ENCODE measurements around the gene SRP72.

- TF ChIP-seq, protein P1, sequence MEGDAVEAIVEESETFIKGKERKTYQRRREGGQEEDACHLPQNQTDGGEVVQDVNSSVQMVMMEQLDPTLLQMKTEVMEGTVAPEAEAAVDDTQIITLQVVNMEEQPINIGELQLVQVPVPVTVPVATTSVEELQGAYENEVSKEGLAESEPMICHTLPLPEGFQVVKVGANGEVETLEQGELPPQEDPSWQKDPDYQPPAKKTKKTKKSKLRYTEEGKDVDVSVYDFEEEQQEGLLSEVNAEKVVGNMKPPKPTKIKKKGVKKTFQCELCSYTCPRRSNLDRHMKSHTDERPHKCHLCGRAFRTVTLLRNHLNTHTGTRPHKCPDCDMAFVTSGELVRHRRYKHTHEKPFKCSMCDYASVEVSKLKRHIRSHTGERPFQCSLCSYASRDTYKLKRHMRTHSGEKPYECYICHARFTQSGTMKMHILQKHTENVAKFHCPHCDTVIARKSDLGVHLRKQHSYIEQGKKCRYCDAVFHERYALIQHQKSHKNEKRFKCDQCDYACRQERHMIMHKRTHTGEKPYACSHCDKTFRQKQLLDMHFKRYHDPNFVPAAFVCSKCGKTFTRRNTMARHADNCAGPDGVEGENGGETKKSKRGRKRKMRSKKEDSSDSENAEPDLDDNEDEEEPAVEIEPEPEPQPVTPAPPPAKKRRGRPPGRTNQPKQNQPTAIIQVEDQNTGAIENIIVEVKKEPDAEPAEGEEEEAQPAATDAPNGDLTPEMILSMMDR (conservative IDR thresholded peaks at IDR 0.05; ENCODE audit: low read depth, low read length) = no peak
- TF ChIP-seq EZH2phosphoT487 (IDR thresholded peaks at IDR 0.05; ENCODE audit: borderline replicate concordance, low read length) = no peak
These were observed 63.8 kb downstream of the SRP72 start for GRCh38 chr4:56531149-56531770.

Data from PC-3 (cell line).